Mesenchymal stem cell (in vitro differentiated cells and primary cell): Measurements from ENCODE around the gene MAP3K6.

ENCODE experiments used
- DNase-seq: peaks from one replicate; pipeline ENCODE4 v3.0.0-alpha.2; 2013
- H2AFZ ChIP-seq: one replicate; pipeline ENCODE4 v1.6.1; 2013; ENCODE audit warnings: low read depth, mild to moderate bottlenecking, control low read depth, inconsistent platforms, low read length, moderate library complexity
- H2AK5ac ChIP-seq: 2 replicates; pipeline ENCODE4 v1.6.1; 2013; ENCODE audit warnings: low read length, moderate library complexity, mild to moderate bottlenecking, inconsistent platforms; ENCODE audit not compliant: severe bottlenecking
- H2BK120ac ChIP-seq: one replicate; pipeline ENCODE4 v1.6.1; 2013; ENCODE audit warnings: low read depth, mild to moderate bottlenecking, inconsistent platforms, low read length, moderate library complexity
- H2BK12ac ChIP-seq, 2 experiments: one replicate each; pipeline ENCODE4 v1.6.1; 2013; ENCODE audit warnings: inconsistent platforms in 2 of 2, low read length in 2 of 2, mild to moderate bottlenecking in 2 of 2, moderate library complexity in 2 of 2, control low read depth in 1 of 2
- H2BK15ac ChIP-seq: one replicate; pipeline ENCODE4 v1.6.1; 2013; ENCODE audit warnings: mild to moderate bottlenecking, low read depth, inconsistent platforms; ENCODE audit not compliant: poor library complexity, severe bottlenecking
- H2BK5ac ChIP-seq: 2 replicates; pipeline ENCODE4 v1.6.1; 2013; ENCODE audit warnings: low read depth, mild to moderate bottlenecking, low read length, control low read depth, inconsistent platforms; ENCODE audit not compliant: poor library complexity, severe bottlenecking
- H3K14ac ChIP-seq, 2 experiments: one replicate each; pipeline ENCODE4 v1.6.1; 2013; ENCODE audit warnings: inconsistent platforms in 2 of 2, low read length in 2 of 2, control low read depth in 1 of 2, mild to moderate bottlenecking in 1 of 2, moderate library complexity in 1 of 2
- H3K18ac ChIP-seq, 2 experiments: one replicate each; pipeline ENCODE4 v1.6.1; 2013; ENCODE audit warnings: inconsistent platforms in 2 of 2, low read length in 2 of 2, control low read depth in 1 of 2, low read depth in 1 of 2, mild to moderate bottlenecking in 1 of 2
- H3K23ac ChIP-seq, 2 experiments: one replicate each; pipeline ENCODE4 v1.6.1; 2013; ENCODE audit warnings: inconsistent platforms in 2 of 2, low read length in 2 of 2, mild to moderate bottlenecking in 2 of 2, moderate library complexity in 2 of 2, control low read depth in 1 of 2
- H3K27ac ChIP-seq: 2 replicates; pipeline ENCODE4 v1.5.1; 2013; ENCODE audit warnings: mild to moderate bottlenecking, moderate library complexity, low read length, control low read depth, inconsistent platforms; ENCODE audit not compliant: poor library complexity, severe bottlenecking
- H3K27me3 ChIP-seq, 2 experiments: 2 replicates each; pipeline versions ENCODE4 v1.6.1 to v1.7.0; 2013; ENCODE audit warnings: low read length in 2 of 2, mild to moderate bottlenecking in 2 of 2, moderate library complexity in 2 of 2, control low read depth in 1 of 2, inconsistent platforms in 1 of 2; ENCODE audit not compliant: control insufficient read depth in 1 of 2, insufficient read depth in 1 of 2
- H3K36me3 ChIP-seq, 2 experiments: 2 replicates each; pipeline versions ENCODE4 v1.6.1 to v1.7.0; 2013; ENCODE audit warnings: low read length in 2 of 2, control low read depth in 1 of 2, inconsistent platforms in 1 of 2, low read depth in 1 of 2, mild to moderate bottlenecking in 1 of 2; ENCODE audit not compliant: insufficient read depth in 2 of 2, control insufficient read depth in 1 of 2
- H3K4ac ChIP-seq, 2 experiments: one replicate each; pipeline ENCODE4 v1.6.1; 2013; ENCODE audit warnings: inconsistent platforms in 2 of 2, low read length in 2 of 2, mild to moderate bottlenecking in 2 of 2, moderate library complexity in 2 of 2, control low read depth in 1 of 2, low read depth in 1 of 2
- H3K4me1 ChIP-seq: 2 replicates; pipeline ENCODE4 v1.6.1; 2013; ENCODE audit warnings: low read depth, low read length, control low read depth; ENCODE audit not compliant: control insufficient read depth, insufficient read depth
- H3K4me2 ChIP-seq: 2 replicates; pipeline ENCODE4 v1.6.1; 2013; ENCODE audit warnings: low read length, mild to moderate bottlenecking, inconsistent platforms; ENCODE audit not compliant: poor library complexity, severe bottlenecking
- H3K4me3 ChIP-seq, 2 experiments: 2 replicates each; pipeline versions ENCODE4 v1.5.1 to v1.7.0; 2013; ENCODE audit warnings: low read length in 2 of 2, mild to moderate bottlenecking in 2 of 2, control low read depth in 1 of 2, low read depth in 1 of 2; ENCODE audit not compliant: insufficient read depth in 1 of 2
- H3K79me1 ChIP-seq: replicated peaks from 2 replicates; pipeline ENCODE4 v1.6.1; 2013; ENCODE audit warnings: mild to moderate bottlenecking, control low read depth, low read length, inconsistent platforms; ENCODE audit not compliant: poor library complexity, severe bottlenecking
- H3K9ac ChIP-seq: 2 replicates; pipeline ENCODE4 v1.7.0; 2013; ENCODE audit warnings: mild to moderate bottlenecking, low read length, moderate library complexity
- H3K9me3 ChIP-seq: 2 replicates; pipeline ENCODE4 v1.7.0; 2013; ENCODE audit warnings: mild to moderate bottlenecking, low read length; ENCODE audit not compliant: control insufficient read depth
- H4K8ac ChIP-seq: one replicate; pipeline ENCODE4 v1.6.1; 2013; ENCODE audit warnings: inconsistent platforms, mild to moderate bottlenecking, low read length, moderate library complexity
- H4K91ac ChIP-seq: one replicate; pipeline ENCODE4 v1.6.1; 2013; ENCODE audit warnings: mild to moderate bottlenecking, low read length, inconsistent platforms
- WGBS: methylation state at CpG from one replicate; pipeline ENCODE4 v1.1.7; 2013; ENCODE audit warnings: mixed read lengths; 5-methylcytosine and 5-hydroxymethylcytosine counted together

MAP3K6 gene

DNA sequence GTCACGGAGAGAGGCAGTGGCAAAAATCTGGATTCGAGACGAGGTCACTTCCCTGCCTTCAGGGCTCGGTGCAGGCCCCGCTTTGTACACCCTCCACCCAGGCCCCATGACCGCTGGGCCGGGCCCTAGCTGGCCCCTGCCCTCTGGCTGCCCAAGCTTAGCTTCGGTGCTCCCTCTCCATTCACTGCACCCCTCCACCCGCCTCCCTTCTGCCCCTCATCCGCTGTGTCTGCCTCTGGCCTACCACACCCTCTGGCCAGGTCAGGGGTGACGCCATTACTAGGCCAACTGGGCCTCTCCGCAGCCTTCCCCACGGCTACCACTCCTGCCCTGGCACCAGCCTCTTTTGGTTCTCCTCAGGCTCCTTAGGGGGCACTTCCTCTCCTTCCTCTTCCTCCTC, 16.9 kb upstream of the MAP3K6 start:
- H2BK12ac ChIP-seq = no peak overlapping the region
- H2BK120ac ChIP-seq = no peak overlapping the region
- H4K91ac ChIP-seq = no peak overlapping the region
- H3K79me1 ChIP-seq = no peaks in the 10 kb centered on the region
- no peak overlapping the region for H4K8ac ChIP-seq
- H3K18ac ChIP-seq = no peak overlapping the region
- no peak for DNase-seq
- peaks cover 4% of the 10 kb centered on the region for H3K4me1 ChIP-seq
- H2AK5ac ChIP-seq = no peak overlapping the region
- no peak overlapping the region for H2AFZ ChIP-seq
- H3K4ac ChIP-seq = no peak overlapping the region
- no peak overlapping the region for H3K9ac ChIP-seq
- no peak overlapping the region for H3K4me2 ChIP-seq
- WGBS = 93% methylated on average over 13 of the region's 13 CpGs
- H3K27me3 ChIP-seq = peaks cover 22 to 27% of the 10 kb centered on the region in 2 experiments
- H3K9me3 ChIP-seq = no peaks in the 10 kb centered on the region
- no peak overlapping the region for H2BK15ac ChIP-seq
- H3K4me3 ChIP-seq = no peak overlapping the region
- H3K23ac ChIP-seq = no peak overlapping the region
- no peak overlapping the region for H3K27ac ChIP-seq
- no peak overlapping the region for H2BK5ac ChIP-seq
- H3K36me3 ChIP-seq = no peaks in the 10 kb centered on the region
- H3K14ac ChIP-seq = no peak overlapping the region

DNA sequence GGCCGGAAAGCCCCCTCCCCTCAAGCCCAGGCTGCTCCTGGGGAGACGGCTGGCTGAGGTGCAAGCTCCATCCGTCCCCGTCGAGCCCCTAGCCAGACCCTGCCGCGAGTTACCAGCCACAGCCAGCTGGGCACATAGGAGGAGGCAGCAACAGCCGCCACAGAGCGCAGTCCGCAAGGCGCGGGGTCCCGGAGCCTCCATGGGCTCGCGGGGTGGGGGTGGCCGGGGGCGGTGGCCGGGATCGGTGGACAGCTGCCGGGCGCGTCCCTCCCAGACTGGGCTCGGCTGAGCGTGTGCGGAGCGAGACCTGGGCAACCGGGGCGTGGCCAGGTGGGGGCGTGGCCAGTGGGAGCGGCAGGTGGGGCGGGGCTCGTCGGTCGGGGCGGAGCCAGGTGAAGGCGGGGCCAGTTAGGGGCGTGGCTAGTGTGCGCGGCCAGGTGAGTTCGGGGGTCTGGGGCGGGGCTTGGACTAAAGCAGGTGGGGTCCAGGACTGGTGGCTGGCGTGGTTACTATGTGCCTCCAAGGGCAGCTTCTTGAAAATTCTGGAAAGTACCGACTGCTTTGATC, 16.4 kb upstream of the MAP3K6 start, which contains the start of gene CD164L2:
Gene CD164L2, minus strand, starts transcription at position 295 of the 567 bp plus-strand sequence. Its CDS starts 94 bp downstream, at position 201.
- no peak within 1 kb of the TSS for H3K23ac ChIP-seq
- no peak within 1 kb of the TSS for H2BK120ac ChIP-seq
- H3K9ac ChIP-seq = no peak within 1 kb of the TSS
- no peak within 1 kb of the TSS for H3K4ac ChIP-seq
- no peak within 1 kb of the TSS for H3K27ac ChIP-seq
- no peak within 1 kb of the TSS for H4K8ac ChIP-seq
- H3K36me3 ChIP-seq = no peaks in the 10 kb centered on the region
- H2BK5ac ChIP-seq = no peak within 1 kb of the TSS
- H3K27me3 ChIP-seq = peaks cover 22 to 27% of the 10 kb centered on the region in 2 experiments
- no peak within 1 kb of the TSS for H3K18ac ChIP-seq
- 17% methylated on average over 38 of the region's 43 CpGs for WGBS
- no peaks in the 10 kb centered on the region for H3K9me3 ChIP-seq
- no peak within 1 kb of the TSS for H2BK12ac ChIP-seq
- no peaks in the 10 kb centered on the region for H3K79me1 ChIP-seq
- no peak within 1 kb of the TSS for H3K14ac ChIP-seq
- peaks cover 4% of the 10 kb centered on the region for H3K4me1 ChIP-seq
- H2AK5ac ChIP-seq = no peak within 1 kb of the TSS
- DNase-seq = no peak
- no peak within 1 kb of the TSS for H3K4me3 ChIP-seq
- no peak within 1 kb of the TSS for H3K4me2 ChIP-seq
- H2AFZ ChIP-seq = no peak within 1 kb of the TSS
- no peak within 1 kb of the TSS for H4K91ac ChIP-seq
- H2BK15ac ChIP-seq = no peak within 1 kb of the TSS

DNA sequence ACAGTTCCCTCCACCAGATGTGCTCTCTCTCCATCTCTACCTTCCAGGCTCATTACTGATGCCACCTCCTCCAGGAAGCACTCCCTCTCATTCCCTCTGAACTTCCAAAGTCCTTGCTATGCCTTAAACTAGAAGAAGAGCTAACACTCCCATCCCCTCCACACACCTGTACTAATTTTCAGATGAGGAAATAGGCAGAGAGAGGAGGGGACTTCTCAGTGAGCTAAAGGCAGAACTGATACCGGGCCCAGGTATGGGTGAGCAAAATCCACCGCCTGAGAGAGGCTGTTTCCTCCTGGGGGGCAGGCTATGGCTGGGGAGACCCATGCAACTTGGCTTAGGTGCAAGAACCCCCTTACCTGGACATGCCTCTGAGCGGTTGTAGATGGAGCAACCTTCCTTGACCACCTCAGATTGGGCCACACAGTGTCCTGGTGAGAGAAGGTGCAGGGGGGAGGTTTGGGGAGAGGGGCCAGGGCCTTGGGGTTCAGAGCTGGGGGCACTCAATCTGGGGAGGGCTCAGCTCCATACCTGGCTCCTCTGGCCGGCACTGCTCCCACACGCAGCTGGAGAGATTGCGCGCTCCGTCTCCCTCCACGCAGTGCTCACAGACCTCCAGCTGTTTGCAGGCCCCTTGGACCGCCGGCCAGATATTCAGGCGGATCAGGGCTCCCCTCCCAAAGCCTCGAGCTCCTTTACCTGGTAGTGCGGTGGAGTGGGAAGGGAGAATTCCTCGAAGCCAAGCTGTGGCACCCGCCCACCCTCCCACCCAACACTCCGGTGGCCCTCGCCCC, 15.4 kb upstream of the MAP3K6 start:
- H3K36me3 ChIP-seq = no peaks in the 10 kb centered on the region
- DNase-seq = no peak
- H3K14ac ChIP-seq = no peak overlapping the region
- no peak overlapping the region for H3K4me3 ChIP-seq
- no peak overlapping the region for H3K4ac ChIP-seq
- H3K23ac ChIP-seq = no peak overlapping the region
- 94% methylated on average over 9 of the region's 18 CpGs for WGBS
- no peak overlapping the region for H2AK5ac ChIP-seq
- no peak overlapping the region for H2BK5ac ChIP-seq
- peaks cover 5% of the 10 kb centered on the region for H3K4me1 ChIP-seq
- no peak overlapping the region for H2BK15ac ChIP-seq
- no peak overlapping the region for H2AFZ ChIP-seq
- no peak overlapping the region for H3K9ac ChIP-seq
- H2BK12ac ChIP-seq = no peak overlapping the region
- no peaks in the 10 kb centered on the region for H3K9me3 ChIP-seq
- peaks cover 21 to 27% of the 10 kb centered on the region in 2 experiments for H3K27me3 ChIP-seq
- H3K27ac ChIP-seq = no peak overlapping the region
- H3K4me2 ChIP-seq = no peak overlapping the region
- no peak overlapping the region for H2BK120ac ChIP-seq
- no peak overlapping the region for H3K18ac ChIP-seq
- H3K79me1 ChIP-seq = no peaks in the 10 kb centered on the region
- no peak overlapping the region for H4K8ac ChIP-seq
- no peak overlapping the region for H4K91ac ChIP-seq
